Activated T-cell treated with anti-CD3 and anti-CD28 coated beads, Interleukin-2, amount 50 U/mL, for 72 hours (primary cell): ENCODE data around the gene HENMT1. TPM values are rescaled to one million over a fixed set of nuclear protein-coding genes. Genes with fewer than 3 reads are reported as not detected.
"Not testable (repeated sequence)": the region's sequence is repeated elsewhere in the genome, so short reads cannot be mapped to it uniquely, and the experiment has no call there.

Experiments used
- ATAC-seq, 2 donors: fragments of 150-1000 bp; cut with Tn5 transposase; replicated peaks in 1 of 2; 2 replicates each; pipeline ENCODE4 v1.10.0; 2021; ENCODE audit warnings: moderate library complexity in 2 of 2, mild to moderate bottlenecking in 1 of 2
- DNase-seq, 2 donors: peaks; one replicate each; pipeline ENCODE4 v3.0.0; 2021 to 2022; ENCODE audit warnings: mixed read lengths in 1 of 2
- H3K27ac Mint-ChIP-seq: one replicate; pipeline ENCODE4 v1.8.0; 2022; ENCODE audit warnings: mild to moderate bottlenecking, moderate library complexity, mixed read lengths
- H3K27me3 Mint-ChIP-seq: one replicate; pipeline ENCODE4 v1.8.0; 2022; ENCODE audit warnings: low read depth, mixed read lengths
- H3K36me3 Mint-ChIP-seq, 2 donors: one replicate each; pipeline ENCODE4 v1.8.0; 2022; ENCODE audit warnings: mixed read lengths in 2 of 2, mild to moderate bottlenecking in 1 of 2; ENCODE audit not compliant: insufficient read depth in 2 of 2
- H3K4me1 Mint-ChIP-seq: one replicate; pipeline ENCODE4 v1.8.0; 2022; ENCODE audit warnings: low read depth, mixed read lengths
- H3K4me3 Mint-ChIP-seq, 2 donors: one replicate each; pipeline ENCODE4 v1.8.0; 2022; ENCODE audit warnings: mild to moderate bottlenecking in 2 of 2, mixed read lengths in 2 of 2, moderate library complexity in 2 of 2
- H3K9me3 Mint-ChIP-seq, 2 donors: one replicate each; pipeline ENCODE4 v1.8.0; 2022; ENCODE audit warnings: mixed read lengths in 2 of 2
- total RNA-seq, 2 donors: library from RNA; stranded (reverse); gene quantifications; one replicate each; pipeline ENCODE4 v1.2.3, GENCODE V29; 2022

Gene HENMT1
- total RNA-seq, 2 donors from 2014 or later: 21.1 to 25.1 TPM

GRCh38 chr1:108665067-108665466 is 4.2 kb upstream of the HENMT1 start:
- Mint-ChIP-seq H3K9me3 (no peaks in the 10 kb centered on the region), H3K4me1 (peaks cover 31% of the 10 kb centered on the region), H3K27me3 (no peaks in the 10 kb centered on the region), H3K4me3 (no peak overlapping the region), H3K27ac (no peak overlapping the region), H3K36me3 (peaks cover 0 to 2% of the 10 kb centered on the region in 2 donors)
- ATAC-seq (no peak), DNase-seq (no peak)

- H3K4me1 Mint-ChIP-seq: peaks cover 31% of the 10 kb centered on the region
- H3K36me3 Mint-ChIP-seq: peaks cover 0 to 2% of the 10 kb centered on the region in 2 donors
- no peak overlapping the region for H3K4me3 Mint-ChIP-seq
- H3K9me3 Mint-ChIP-seq: no peaks in the 10 kb centered on the region
- no peak overlapping the region for H3K27ac Mint-ChIP-seq
- DNase-seq (no peak), ATAC-seq (no peak)
- no peaks in the 10 kb centered on the region for H3K27me3 Mint-ChIP-seq
Measured at GRCh38 chr1:108664481-108664880, 3.6 kb upstream of the HENMT1 start.

- DNase-seq (no peak), ATAC-seq (no peak)
- no peaks in the 10 kb centered on the region for H3K27me3 Mint-ChIP-seq
- H3K36me3 Mint-ChIP-seq: peaks cover 0 to 2% of the 10 kb centered on the region in 2 donors
- no peaks in the 10 kb centered on the region for H3K9me3 Mint-ChIP-seq
- H3K4me1 Mint-ChIP-seq: peaks cover 35% of the 10 kb centered on the region
- peak overlapping the region; percentile 16 for H3K27ac Mint-ChIP-seq
- peak overlapping the region in 1 of 2 donors; percentile 35 for H3K4me3 Mint-ChIP-seq
Measured at GRCh38 chr1:108663074-108663473, 2.2 kb upstream of the HENMT1 start.

- H3K27ac Mint-ChIP-seq: peak overlapping the region; percentile 66
- peaks cover 5 to 7% of the 10 kb centered on the region in 2 donors for H3K36me3 Mint-ChIP-seq
- no peaks in the 10 kb centered on the region for H3K9me3 Mint-ChIP-seq
- ATAC-seq (peak; percentile 13 to 24), DNase-seq (peak in 1 of 2 donors; percentile 36)
- peaks cover 41% of the 10 kb centered on the region for H3K4me1 Mint-ChIP-seq
- no peaks in the 10 kb centered on the region for H3K27me3 Mint-ChIP-seq
- H3K4me3 Mint-ChIP-seq: peak overlapping the region in 1 of 2 donors; percentile 10
Measured at GRCh38 chr1:108657356-108658080, 3.4 kb downstream of the HENMT1 start.

GRCh38 chr1:108653431-108654105 is 7.3 kb downstream of the HENMT1 start:
- Mint-ChIP-seq H3K4me3 (no peak overlapping the region), H3K27me3 (no peaks in the 10 kb centered on the region), H3K27ac (peak overlapping the region; percentile 62), H3K4me1 (peaks cover 22% of the 10 kb centered on the region), H3K36me3 (peaks cover 11 to 24% of the 10 kb centered on the region in 2 donors), H3K9me3 (no peaks in the 10 kb centered on the region)
- ATAC-seq (peak in 1 of 2 donors; percentile 43), DNase-seq (no peak)

GRCh38 chr1:108646648-108647269 is 14.1 kb downstream of the HENMT1 start:
- ATAC-seq (peak; percentile 68 to 76), DNase-seq (peak; percentile 72 to 81)
- Mint-ChIP-seq H3K36me3 (peaks cover 9 to 29% of the 10 kb centered on the region in 2 donors), H3K4me1 (peaks cover 61% of the 10 kb centered on the region), H3K4me3 (peak overlapping the region; percentile 82 to 90), H3K27me3 (no peaks in the 10 kb centered on the region), H3K27ac (peak overlapping the region; percentile 94), H3K9me3 (no peaks in the 10 kb centered on the region)

- peaks cover 61% of the 10 kb centered on the region for H3K4me1 Mint-ChIP-seq
- peak overlapping the region; percentile 94 for H3K27ac Mint-ChIP-seq
- no peak for DNase-seq
- no peaks in the 10 kb centered on the region for H3K27me3 Mint-ChIP-seq
- peak overlapping the region; percentile 82 to 90 for H3K4me3 Mint-ChIP-seq
- no peak for ATAC-seq
- no peaks in the 10 kb centered on the region for H3K9me3 Mint-ChIP-seq
- H3K36me3 Mint-ChIP-seq: peaks cover 7 to 26% of the 10 kb centered on the region in 2 donors
Measured at GRCh38 chr1:108646265-108646647, 14.6 kb downstream of the HENMT1 start.

GRCh38 chr1:108645564-108646184 is 15.2 kb downstream of the HENMT1 start:
- H3K9me3 Mint-ChIP-seq: no peaks in the 10 kb centered on the region
- H3K27ac Mint-ChIP-seq: peak overlapping the region; percentile 94
- no peak for DNase-seq
- peak overlapping the region; percentile 82 to 90 for H3K4me3 Mint-ChIP-seq
- H3K4me1 Mint-ChIP-seq: peaks cover 61% of the 10 kb centered on the region
- ATAC-seq: no peak
- H3K36me3 Mint-ChIP-seq: peaks cover 7 to 21% of the 10 kb centered on the region in 2 donors
- no peaks in the 10 kb centered on the region for H3K27me3 Mint-ChIP-seq

- Mint-ChIP-seq H3K36me3 (peaks cover 10 to 24% of the 10 kb centered on the region in 2 donors), H3K27ac (peak overlapping the region; percentile 94), H3K4me1 (peaks cover 68% of the 10 kb centered on the region), H3K9me3 (peaks cover 0 to 3% of the 10 kb centered on the region in 2 donors), H3K4me3 (peak overlapping the region; percentile 82 to 90), H3K27me3 (no peaks in the 10 kb centered on the region)
- ATAC-seq: peak; percentile 55 to 58
- peak; percentile 46 to 56 for DNase-seq
Measured at GRCh38 chr1:108644984-108645383, 15.9 kb downstream of the HENMT1 start.

GRCh38 chr1:108643492-108644335 is 17.2 kb downstream of the HENMT1 start:
- Mint-ChIP-seq H3K9me3 (peaks cover 0 to 3% of the 10 kb centered on the region in 2 donors), H3K4me1 (peaks cover 76% of the 10 kb centered on the region), H3K4me3 (peak overlapping the region; percentile 41 to 90), H3K27me3 (no peaks in the 10 kb centered on the region), H3K36me3 (peaks cover 6 to 23% of the 10 kb centered on the region in 2 donors), H3K27ac (peak overlapping the region; percentile 62)
- DNase-seq (peak; percentile 43 to 47), ATAC-seq (peak; percentile 42 to 54)

- not testable (repeated sequence) for H3K36me3 Mint-ChIP-seq, H3K9me3 Mint-ChIP-seq, H3K27me3 Mint-ChIP-seq, H3K27ac Mint-ChIP-seq, H3K4me3 Mint-ChIP-seq, DNase-seq, ATAC-seq
- H3K4me1 Mint-ChIP-seq: peaks cover 54% of the 10 kb centered on the region
Measured at GRCh38 chr1:108640863-108641262, 20.0 kb downstream of the HENMT1 start.

GRCh38 chr1:108639899-108640560 is 20.9 kb downstream of the HENMT1 start:
- DNase-seq (peak; percentile 55 to 56), ATAC-seq (peak; percentile 10 to 47)
- peak overlapping the region; percentile 14 to 33 for H3K4me3 Mint-ChIP-seq
- H3K36me3 Mint-ChIP-seq: peaks cover 3 to 6% of the 10 kb centered on the region in 2 donors
- H3K27me3 Mint-ChIP-seq: no peaks in the 10 kb centered on the region
- H3K4me1 Mint-ChIP-seq: peaks cover 45% of the 10 kb centered on the region
- H3K27ac Mint-ChIP-seq: peak overlapping the region; percentile 24
- H3K9me3 Mint-ChIP-seq: peaks cover 0 to 3% of the 10 kb centered on the region in 2 donors
